NK-92 treated with Interleukin-12 subunit alpha and Interleukin-12 subunit beta, amount 100 ng/mL, for 24 hours (cell line): Measurements from ENCODE around the gene ARL14.

Source experiments
- DNase-seq: peaks from one replicate; lab custom pipeline; 2025; lab: John Stamatoyannopoulos, UW

The ARL14 gene

GRCh38 chr3:160722331-160722730, 45.4 kb downstream of the ARL14 start:
- DNase-seq, result no peak

GRCh38 chr3:160725338-160725737, 48.4 kb downstream of the ARL14 start:
- DNase-seq, result no peak
